PC-9 (cell line): ENCODE results near the gene DST. TPM values are rescaled to one million over a fixed set of nuclear protein-coding genes. Genes with fewer than 3 reads are reported as not detected.

ENCODE experiments used
- BruUV-seq: library from RNA; stranded (reverse); fragments of 400-500 nt; replicated peaks from 2 replicates; lab custom pipeline; 2021; lab: Mats Ljungman, UMichigan
- CTCF ChIA-PET: fragments of 300-600 bp; sonication (Branson Sonifier 250); formaldehyde crosslinking; loops from one replicate; lab custom pipeline; 2022; ENCODE audit warnings: antibody characterized with exemption; lab: Charles Lee
- POLR2A ChIA-PET: fragments of 300-600 bp; sonication (Branson Sonifier 250); formaldehyde crosslinking; loops from one replicate; lab custom pipeline; 2022; ENCODE audit warnings: antibody characterized with exemption; ENCODE audit not compliant: unreplicated experiment; lab: Charles Lee
- DNase-seq, 2 experiments: peaks; one replicate each; pipeline versions ENCODE4 v3.0.0 to v3.0.0-alpha.2; 2015 to 2022; ENCODE audit warnings: mixed read lengths in 1 of 2
- H2AFZ ChIP-seq: fragments of 200-600 bp; sonication (generic); 2 replicates; pipeline ENCODE4 v1.8.1; 2017; ENCODE audit warnings: antibody characterized with exemption
- H3F3A ChIP-seq: fragments of 200-600 bp; sonication (generic); 2 replicates; pipeline ENCODE4 v1.8.1; 2017; ENCODE audit warnings: antibody characterized with exemption, mild to moderate bottlenecking, low read depth; ENCODE audit not compliant: insufficient read depth
- H3K27ac ChIP-seq: fragments of 200-600 bp; sonication (generic); 2 replicates; pipeline ENCODE4 v1.6.1; 2016; ENCODE audit warnings: mixed run types
- H3K27me3 ChIP-seq: fragments of 200-600 bp; sonication (generic); 2 replicates; pipeline ENCODE4 v1.6.1; 2016; ENCODE audit warnings: low read depth, mixed run types; ENCODE audit not compliant: insufficient read depth
- H3K36me3 ChIP-seq: fragments of 200-600 bp; sonication (generic); 2 replicates; pipeline ENCODE4 v1.6.1; 2016; ENCODE audit warnings: low read depth, mixed run types
- H3K4me1 ChIP-seq: fragments of 200-600 bp; sonication (generic); replicated peaks from 2 replicates; pipeline ENCODE4 v1.6.1; 2016; ENCODE audit warnings: mixed run types; ENCODE audit not compliant: insufficient read depth
- H3K4me2 ChIP-seq: fragments of 200-600 bp; sonication (generic); 2 replicates; pipeline ENCODE4 v1.6.1; 2017; ENCODE audit warnings: mixed run types
- H3K4me3 ChIP-seq: fragments of 200-600 bp; sonication (generic); 2 replicates; pipeline ENCODE4 v1.6.1; 2016; ENCODE audit warnings: mixed run types
- H3K79me2 ChIP-seq: fragments of 200-600 bp; sonication (generic); 2 replicates; pipeline ENCODE4 v1.6.1; 2017; ENCODE audit warnings: low read depth, mixed run types
- H3K9me2 ChIP-seq: fragments of 200-600 bp; sonication (generic); 2 replicates; pipeline ENCODE4 v1.8.1; 2017; ENCODE audit warnings: mild to moderate bottlenecking; ENCODE audit not compliant: insufficient read depth
- H3K9me3 ChIP-seq: fragments of 200-600 bp; sonication (generic); 2 replicates; pipeline ENCODE4 v1.8.1; 2016; ENCODE audit warnings: low read depth; ENCODE audit not compliant: insufficient read depth
- H4K20me1 ChIP-seq: fragments of 200-600 bp; sonication (generic); 2 replicates; pipeline ENCODE4 v1.8.1; 2017; ENCODE audit not compliant: insufficient read depth
- CTCF ChIP-seq: fragments of 200-600 bp; sonication (generic); conservative IDR thresholded peaks from 2 replicates; pipeline ENCODE4 v1.6.1; 2017; ENCODE audit warnings: mixed run types, antibody characterized with exemption, mild to moderate bottlenecking, moderate library complexity
- EZH2 ChIP-seq: fragments of 200-600 bp; sonication (generic); IDR thresholded peaks from 2 replicates; pipeline ENCODE4 v1.8.0; 2017; ENCODE audit warnings: antibody characterized with exemption, low read depth
- intact Hi-C: fragments of 100-400 bp; cut with micrococcal nuclease; formaldehyde crosslinking; loops from one replicate; pipeline ENCODE4 v1.10.0; 2022; ENCODE audit not compliant: unreplicated experiment
- total RNA-seq: library from RNA; stranded (reverse); gene quantifications from 2 replicates; pipeline ENCODE4 v1.2.3, GENCODE V29; 2021

DST gene
- total RNA-seq, 1 experiment from 2014 or later: 217 TPM

DNA sequence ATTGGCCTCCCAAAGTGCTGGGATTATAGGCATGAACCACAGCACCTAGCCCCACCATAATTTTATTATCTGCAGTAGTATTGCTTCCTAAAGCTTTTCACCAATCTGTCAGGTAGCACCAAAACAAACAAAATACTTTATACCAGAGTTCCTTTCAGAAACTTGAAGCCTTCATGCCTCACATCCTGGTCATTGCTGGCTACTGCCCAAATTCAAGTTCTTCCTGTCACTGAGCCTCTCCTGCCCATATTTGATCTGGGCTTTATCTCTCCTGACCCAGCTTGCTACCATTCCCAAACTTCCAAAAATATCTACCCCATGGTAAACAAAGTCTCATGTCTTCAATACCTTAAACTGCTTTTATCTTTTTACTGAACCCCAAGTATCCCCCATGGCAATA is 34.9 kb upstream of the DST start:
- Histone ChIP-seq H3F3A (0 out of 2 replicates have a peak, but pooled peaks cover 9% of the 10 kb centered on the region), H3K9me3 (no peaks in the 10 kb centered on the region), H3K4me2 (no peak overlapping the region), H3K9me2 (no peaks in the 10 kb centered on the region), H3K4me3 (no peak overlapping the region), H3K27me3 (no peaks in the 10 kb centered on the region), H3K4me1 (peaks cover 8% of the 10 kb centered on the region), H3K27ac (peak overlapping the region; percentile 8; the same call in 1 of the 2 replicates), H3K79me2 (0 out of 2 replicates have a peak, but pooled peaks cover 9% of the 10 kb centered on the region), H2AFZ (no peak overlapping the region), H3K36me3 (no peaks in the 10 kb centered on the region), H4K20me1 (no peaks in the 10 kb centered on the region)
- TF ChIP-seq EZH2: no peak
- TF ChIP-seq CTCF: no peak
- peak in 1 of 2 experiments; percentile 31 for DNase-seq
- no TSS peak for BruUV-seq
- ChIA-PET POLR2A (interaction anchor here (0.6 kb wide), 1 partner anchor 132 kb away, joined by 3 read pairs; no protein-coding TSS in a partner anchor), CTCF (no interaction called here)
- intact Hi-C loops: no loop called here

DNA sequence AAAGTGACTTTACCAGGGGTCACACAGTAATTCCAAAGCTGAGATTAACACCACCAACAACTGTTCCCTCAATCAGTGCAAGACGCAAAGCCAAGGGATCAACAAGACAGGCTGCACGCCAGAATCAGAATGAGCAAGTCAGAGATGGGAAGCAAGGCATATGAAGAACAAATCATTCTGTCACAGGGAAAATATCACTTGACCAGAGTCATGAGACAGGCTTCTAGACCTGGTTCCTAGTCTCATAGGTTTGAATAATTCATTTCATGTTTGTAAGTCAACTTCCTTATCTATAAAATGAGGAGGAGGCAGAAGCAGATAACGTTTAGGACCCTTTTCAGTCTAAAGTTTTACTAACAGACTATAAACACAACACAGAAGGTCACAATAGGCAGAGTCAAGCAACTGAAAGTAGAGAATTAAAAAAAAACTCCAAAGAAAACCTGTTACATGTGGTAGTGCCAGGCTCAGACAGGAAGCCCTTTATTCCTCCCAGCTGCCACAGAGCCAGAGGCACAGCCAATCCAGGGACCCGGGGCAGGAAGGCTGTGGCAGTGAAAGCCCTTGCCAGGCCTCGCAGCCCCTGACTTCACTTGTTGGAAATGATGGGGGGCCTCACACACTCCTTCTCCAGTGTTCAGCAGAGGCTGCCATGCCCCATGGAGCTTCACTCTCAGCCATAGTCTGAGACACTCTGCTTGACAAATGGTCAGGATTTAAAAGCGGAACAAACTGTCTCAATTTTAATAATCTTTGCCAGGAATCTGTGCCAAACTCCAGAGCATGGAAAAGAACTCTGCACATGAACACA is 29.2 kb upstream of the DST start:
- Histone ChIP-seq H3K4me2 (no peak overlapping the region), H3K4me3 (no peak overlapping the region), H3K79me2 (no peaks in the 10 kb centered on the region), H3F3A (no peaks in the 10 kb centered on the region; the same call in 1 of the 2 replicates), H3K9me2 (no peaks in the 10 kb centered on the region), H2AFZ (no peak overlapping the region), H3K4me1 (no peaks in the 10 kb centered on the region), H3K36me3 (no peaks in the 10 kb centered on the region), H3K27me3 (no peaks in the 10 kb centered on the region), H3K9me3 (no peaks in the 10 kb centered on the region), H3K27ac (no peak overlapping the region), H4K20me1 (no peaks in the 10 kb centered on the region)
- no TSS peak for BruUV-seq
- POLR2A ChIA-PET: no interaction called here
- intact Hi-C loops: no loop called here
- no peak for DNase-seq
- CTCF ChIA-PET: no interaction called here
- TF ChIP-seq EZH2: no peak
- no peak for TF ChIP-seq CTCF

DNA sequence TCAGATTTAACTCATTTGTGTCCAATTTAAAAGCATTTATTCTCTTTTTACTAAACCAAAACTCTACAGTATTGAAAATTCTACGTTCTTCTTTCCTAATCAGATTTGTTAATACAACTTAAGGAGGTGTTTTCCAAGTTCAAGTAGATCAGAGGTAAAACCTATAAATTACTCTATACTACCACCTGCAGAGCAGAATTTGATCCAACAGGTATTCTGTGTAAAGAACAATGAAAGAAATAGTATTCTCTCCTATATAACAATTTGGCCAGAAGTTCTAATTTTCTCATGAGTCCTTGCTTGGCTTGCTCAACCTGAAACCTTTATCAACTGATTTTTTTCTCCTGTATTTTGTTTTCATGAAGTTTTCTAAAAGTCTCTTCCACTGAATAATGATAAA is 28.5 kb upstream of the DST start:
- DNase-seq: no peak
- intact Hi-C loops: no loop called here
- POLR2A ChIA-PET: no interaction called here

More for the DNA sequence above, 28.5 kb upstream of the DST start:
- no peaks in the 10 kb centered on the region for H4K20me1 ChIP-seq
- H3K27me3 ChIP-seq: no peaks in the 10 kb centered on the region
- no peaks in the 10 kb centered on the region for H3K9me2 ChIP-seq
- no peak overlapping the region for H3K4me2 ChIP-seq
- no peaks in the 10 kb centered on the region for H3K36me3 ChIP-seq
- no peaks in the 10 kb centered on the region for H3K4me1 ChIP-seq
- CTCF ChIA-PET: no interaction called here
- H2AFZ ChIP-seq: no peak overlapping the region
- peaks cover 4% of the 10 kb centered on the region; the same call in 1 of the 2 replicates for H3F3A ChIP-seq
- no peaks in the 10 kb centered on the region for H3K9me3 ChIP-seq
- no peak for TF ChIP-seq EZH2
- TF ChIP-seq CTCF: no peak
- no peak overlapping the region for H3K4me3 ChIP-seq
- H3K27ac ChIP-seq: no peak overlapping the region
- no TSS peak for BruUV-seq
- H3K79me2 ChIP-seq: no peaks in the 10 kb centered on the region
